Naive B cell (primary cell): ENCODE data around the gene ATP5F1D. TPM values are rescaled to one million over a fixed set of nuclear protein-coding genes. Genes with fewer than 3 reads are reported as not detected.

ENCODE experiments used
- ATAC-seq, 2 donors: fragments of 150-1000 bp; cut with Tn5 transposase; 2 replicates each; pipeline ENCODE4 v1.10.0; 2021; ENCODE audit warnings: low read depth in 2 of 2, mild to moderate bottlenecking in 2 of 2, moderate library complexity in 2 of 2
- DNase-seq: peaks from one replicate; pipeline ENCODE4 v3.0.0; 2022
- H3K27ac Mint-ChIP-seq, 6 donors: one replicate each; pipeline ENCODE4 v1.8.0; 2020 to 2022; ENCODE audit warnings: mild to moderate bottlenecking in 6 of 6, mixed read lengths in 6 of 6, moderate library complexity in 5 of 6, inconsistent platforms in 2 of 6
- H3K27me3 Mint-ChIP-seq, 3 donors: one replicate each; pipeline ENCODE4 v1.8.0; 2021 to 2022; ENCODE audit warnings: mixed read lengths in 3 of 3, mild to moderate bottlenecking in 1 of 3
- H3K36me3 Mint-ChIP-seq, 2 donors: one replicate each; pipeline ENCODE4 v1.8.0; 2020 to 2022; ENCODE audit warnings: mixed read lengths in 2 of 2, inconsistent platforms in 1 of 2, mild to moderate bottlenecking in 1 of 2
- H3K4me1 Mint-ChIP-seq, 3 donors: one replicate each; pipeline ENCODE4 v1.8.0; 2020 to 2022; ENCODE audit warnings: mixed read lengths in 3 of 3, inconsistent platforms in 1 of 3, mild to moderate bottlenecking in 1 of 3, moderate library complexity in 1 of 3
- H3K4me3 Mint-ChIP-seq, 8 donors: one replicate each; pipeline ENCODE4 v1.8.0; 2020 to 2022; ENCODE audit warnings: mild to moderate bottlenecking in 8 of 8, mixed read lengths in 8 of 8, moderate library complexity in 8 of 8, inconsistent platforms in 2 of 8
- H3K9me3 Mint-ChIP-seq, 7 donors: one replicate each; pipeline ENCODE4 v1.8.0; 2020 to 2022; ENCODE audit warnings: mixed read lengths in 7 of 7, mild to moderate bottlenecking in 5 of 7, inconsistent platforms in 2 of 7, moderate library complexity in 1 of 7
- polyA plus RNA-seq, 6 donors: library from polyadenylated mRNA; unstranded; fragments of 300-500 nt; fragmentation: Illumina TruSeq; gene quantifications; one replicate each; pipeline ENCODE4 v1.2.3, GENCODE V29; 2021; ENCODE audit warnings: low read depth in 6 of 6

The ATP5F1D gene
- polyA plus RNA-seq, 6 donors from 2014 or later: 132 to 222 (median 199) TPM

- no peaks in the 10 kb centered on the region for H3K9me3 Mint-ChIP-seq
- H3K4me3 Mint-ChIP-seq: peak overlapping the region in 2 of 8 donors; percentile 33 to 47
- ATAC-seq (no peak), DNase-seq (no peak)
- no peaks in the 10 kb centered on the region for H3K36me3 Mint-ChIP-seq
- no peak overlapping the region for H3K27ac Mint-ChIP-seq
- H3K4me1 Mint-ChIP-seq: peaks cover 7 to 18% (median 11%) of the 10 kb centered on the region in 3 donors
- H3K27me3 Mint-ChIP-seq: peaks cover 16 to 67% (median 41%) of the 10 kb centered on the region in 3 donors
These were observed 46.0 kb downstream of the ATP5F1D start for GRCh38 chr19:1287354-1288225.

- Mint-ChIP-seq H3K4me1 (peaks cover 7 to 19% (median 12%) of the 10 kb centered on the region in 3 donors), H3K4me3 (no peak overlapping the region), H3K27ac (no peak overlapping the region), H3K27me3 (peaks cover 16 to 65% (median 44%) of the 10 kb centered on the region in 3 donors), H3K36me3 (no peaks in the 10 kb centered on the region), H3K9me3 (no peaks in the 10 kb centered on the region)
- DNase-seq (no peak), ATAC-seq (no peak)
These were observed 46.7 kb downstream of the ATP5F1D start for GRCh38 chr19:1288226-1288612.

- no peaks in the 10 kb centered on the region for H3K9me3 Mint-ChIP-seq
- no peak overlapping the region for H3K27ac Mint-ChIP-seq
- H3K4me3 Mint-ChIP-seq: peak overlapping the region in 2 of 8 donors; percentile 10 to 22
- no peaks in the 10 kb centered on the region for H3K36me3 Mint-ChIP-seq
- peaks cover 15 to 64% (median 42%) of the 10 kb centered on the region in 3 donors for H3K27me3 Mint-ChIP-seq
- ATAC-seq (no peak), DNase-seq (no peak)
- peaks cover 7 to 19% (median 12%) of the 10 kb centered on the region in 3 donors for H3K4me1 Mint-ChIP-seq
These were observed 47.5 kb downstream of the ATP5F1D start for GRCh38 chr19:1288833-1289685.

GRCh38 chr19:1289686-1290025 is 48.1 kb downstream of the ATP5F1D start:
- H3K27me3 Mint-ChIP-seq: peaks cover 9 to 64% (median 41%) of the 10 kb centered on the region in 3 donors
- H3K27ac Mint-ChIP-seq: no peak overlapping the region
- no peaks in the 10 kb centered on the region for H3K36me3 Mint-ChIP-seq

GRCh38 chr19:1290196-1290702 is 48.7 kb downstream of the ATP5F1D start:
- no peak overlapping the region for H3K27ac Mint-ChIP-seq
- no peak for ATAC-seq
- no peak overlapping the region for H3K4me3 Mint-ChIP-seq
- no peaks in the 10 kb centered on the region for H3K9me3 Mint-ChIP-seq
- peaks cover 5 to 62% (median 38%) of the 10 kb centered on the region in 3 donors for H3K27me3 Mint-ChIP-seq
- no peak for DNase-seq
- peaks cover under 1 to 12% (median 10%) of the 10 kb centered on the region in 3 donors for H3K4me1 Mint-ChIP-seq
- no peaks in the 10 kb centered on the region for H3K36me3 Mint-ChIP-seq

More at GRCh38 chr19:1289686-1290025, 48.1 kb downstream of the ATP5F1D start:
- Mint-ChIP-seq H3K4me1 (peaks cover 6 to 15% (median 12%) of the 10 kb centered on the region in 3 donors), H3K9me3 (no peaks in the 10 kb centered on the region), H3K4me3 (no peak overlapping the region)
- ATAC-seq (no peak), DNase-seq (no peak)

GRCh38 chr19:1290703-1291651 is 49.4 kb downstream of the ATP5F1D start:
- H3K36me3 Mint-ChIP-seq: no peaks in the 10 kb centered on the region
- ATAC-seq (no peak), DNase-seq (no peak)
- H3K4me3 Mint-ChIP-seq: no peak overlapping the region
- peaks cover 0 to 12% (median 10%) of the 10 kb centered on the region in 3 donors for H3K4me1 Mint-ChIP-seq
- H3K27me3 Mint-ChIP-seq: peaks cover 5 to 60% (median 38%) of the 10 kb centered on the region in 3 donors
- no peak overlapping the region for H3K27ac Mint-ChIP-seq
- H3K9me3 Mint-ChIP-seq: no peaks in the 10 kb centered on the region

- DNase-seq (no peak), ATAC-seq (no peak)
- Mint-ChIP-seq H3K36me3 (no peaks in the 10 kb centered on the region), H3K27me3 (peaks cover 5 to 54% (median 30%) of the 10 kb centered on the region in 3 donors), H3K4me1 (peaks cover 0 to 7% (median 6%) of the 10 kb centered on the region in 3 donors), H3K27ac (no peak overlapping the region), H3K4me3 (peak overlapping the region in 1 of 8 donors; percentile 31), H3K9me3 (no peaks in the 10 kb centered on the region)
These were observed 50.3 kb downstream of the ATP5F1D start for GRCh38 chr19:1291761-1292418.

GRCh38 chr19:1292419-1293151 is 51.0 kb downstream of the ATP5F1D start:
- ATAC-seq: no peak
- Mint-ChIP-seq H3K27ac (no peak overlapping the region), H3K27me3 (peaks cover 5 to 51% (median 30%) of the 10 kb centered on the region in 3 donors), H3K9me3 (no peaks in the 10 kb centered on the region), H3K4me1 (peaks cover 0 to 7% (median 6%) of the 10 kb centered on the region in 3 donors), H3K36me3 (no peaks in the 10 kb centered on the region), H3K4me3 (peak overlapping the region in 1 of 8 donors; percentile 31)
- no peak for DNase-seq

GRCh38 chr19:1293782-1294604 is 52.4 kb downstream of the ATP5F1D start:
- peaks cover 0 to 7% (median 6%) of the 10 kb centered on the region in 3 donors for H3K4me1 Mint-ChIP-seq
- ATAC-seq (no peak), DNase-seq (no peak)
- no peaks in the 10 kb centered on the region for H3K36me3 Mint-ChIP-seq
- H3K9me3 Mint-ChIP-seq: no peaks in the 10 kb centered on the region
- peak overlapping the region in 1 of 6 donors; percentile 71 for H3K27ac Mint-ChIP-seq
- H3K4me3 Mint-ChIP-seq: peak overlapping the region in 1 of 8 donors; percentile 30
- peaks cover 3 to 48% (median 29%) of the 10 kb centered on the region in 3 donors for H3K27me3 Mint-ChIP-seq
